AG08396 (cell line): ENCODE data around the gene C2orf78.
"Not testable (repeated sequence)": the region's sequence is repeated elsewhere in the genome, so short reads cannot be mapped to it uniquely, and the experiment has no call there.

ENCODE experiments used
- DNase-seq: peaks from one replicate; pipeline ENCODE4 v3.0.0; 2012; ENCODE audit warnings: low spot score, mixed read lengths

The C2orf78 gene

DNA sequence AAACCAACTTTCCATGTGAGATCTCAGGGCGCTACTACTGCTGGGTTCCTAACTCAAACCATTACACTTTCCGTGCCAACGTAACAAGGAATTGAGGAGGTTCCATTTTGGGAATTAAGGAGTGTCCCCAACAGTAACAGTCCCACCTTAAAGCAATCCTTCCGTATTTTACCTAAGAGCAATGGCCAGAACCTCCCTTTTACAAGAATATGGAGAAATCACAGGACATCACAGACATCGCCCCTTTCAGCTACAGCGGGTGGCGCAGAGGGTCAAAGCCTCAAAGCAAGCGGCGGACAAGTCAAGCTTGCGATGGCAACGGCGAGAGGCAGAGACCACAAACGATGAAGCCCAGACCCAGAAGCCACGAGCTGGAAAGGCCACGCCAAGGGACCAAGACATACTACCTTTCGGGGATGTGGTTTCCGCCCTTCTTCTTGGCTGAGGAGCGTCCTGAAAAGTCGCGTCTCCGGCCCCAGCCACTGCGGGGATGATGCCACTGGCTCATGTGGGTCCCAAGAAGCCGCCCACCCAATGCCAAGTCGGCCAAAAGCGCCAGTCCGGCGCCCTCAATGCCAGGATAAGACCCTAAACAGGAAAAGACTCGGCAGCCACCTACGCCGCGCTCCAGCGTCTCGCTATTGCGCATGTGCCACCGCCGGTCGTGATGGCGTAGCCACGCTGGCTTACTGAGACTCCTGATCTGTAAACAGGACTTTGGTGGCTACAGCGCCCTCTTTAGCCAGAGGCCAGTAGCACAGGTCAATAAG is 4.3 kb upstream of the C2orf78 start, which contains the start of gene DUSP11:
Gene DUSP11, minus strand, starts transcription at position 637 of the 770 bp plus-strand sequence. Its CDS starts 129 bp downstream, at position 508.
- peak; percentile 95 for DNase-seq

DNA sequence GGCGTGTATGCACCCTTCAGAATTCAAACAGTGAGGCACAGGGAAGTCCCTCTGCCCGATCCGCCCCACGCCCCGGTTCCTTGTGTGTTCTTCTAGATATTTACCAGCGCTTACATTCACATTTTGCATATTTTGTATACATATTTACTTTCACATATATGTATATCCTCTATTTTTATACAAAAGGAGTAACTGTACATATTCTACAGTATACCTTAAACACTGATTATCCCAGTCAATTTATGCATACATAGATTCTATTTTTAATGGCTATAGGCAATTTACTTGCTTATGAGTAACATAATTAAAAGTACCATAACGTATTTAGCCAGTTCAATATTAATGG is 3.8 kb upstream of the C2orf78 start:
- no peak for DNase-seq

DNA sequence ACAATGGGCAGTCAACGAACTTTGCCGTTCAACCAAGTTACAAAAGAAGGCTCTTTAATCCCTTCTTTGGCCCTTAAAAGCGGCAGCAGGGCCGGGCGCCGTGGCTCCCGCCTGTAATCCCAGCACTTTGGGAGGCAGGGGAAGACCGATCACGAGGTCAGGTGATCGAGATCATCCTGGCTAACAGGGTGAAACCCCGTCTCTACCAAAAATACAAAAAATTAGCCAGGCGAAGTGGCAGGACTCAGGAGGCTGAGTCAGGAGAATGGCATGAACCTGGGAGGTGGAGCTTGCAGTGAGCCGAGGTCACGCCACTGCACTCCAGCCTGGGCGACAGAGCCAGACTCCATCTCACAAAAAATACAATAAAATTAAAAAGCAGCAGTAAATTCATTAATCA is 581 bp upstream of the C2orf78 start:
- DNase-seq: not testable (repeated sequence)

DNA sequence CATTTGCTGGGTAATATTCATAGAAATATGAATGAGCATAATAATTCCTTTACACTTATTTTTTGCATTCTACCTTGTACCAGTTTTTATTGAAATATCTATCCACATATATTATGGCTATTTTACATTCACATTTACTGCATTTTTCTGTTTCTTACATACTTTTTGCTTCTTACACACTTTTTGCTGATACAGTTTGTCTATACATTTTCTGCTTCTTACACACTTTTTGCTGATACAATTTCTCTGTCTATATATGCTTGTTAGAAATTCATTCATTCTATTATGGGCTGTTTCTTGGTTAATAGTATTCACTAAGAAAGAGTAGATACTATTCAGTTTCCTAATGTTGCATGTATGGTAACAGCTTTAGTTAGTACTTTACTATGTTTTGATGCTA is 27.9 kb downstream of the C2orf78 start:
- no peak for DNase-seq

DNA sequence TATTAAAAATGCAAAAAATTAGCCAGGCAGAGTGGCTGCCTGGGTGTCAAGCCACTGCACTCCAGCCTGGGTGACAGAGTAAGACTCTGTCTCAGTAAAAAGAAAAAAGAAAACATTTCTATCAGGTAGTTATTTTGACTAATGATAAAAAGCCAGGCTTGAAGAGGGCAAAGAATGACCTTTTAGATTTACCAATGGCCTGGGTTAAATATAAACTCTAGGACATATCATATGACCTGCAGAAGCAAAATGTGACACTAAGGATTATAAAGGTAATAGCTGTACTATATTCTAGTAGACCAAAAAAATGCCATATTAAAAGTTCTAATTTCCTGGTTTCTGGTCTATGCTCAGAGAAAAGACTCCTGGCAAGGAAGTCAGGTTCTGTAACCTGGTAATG is 28.7 kb downstream of the C2orf78 start:
- no peak for DNase-seq

DNA sequence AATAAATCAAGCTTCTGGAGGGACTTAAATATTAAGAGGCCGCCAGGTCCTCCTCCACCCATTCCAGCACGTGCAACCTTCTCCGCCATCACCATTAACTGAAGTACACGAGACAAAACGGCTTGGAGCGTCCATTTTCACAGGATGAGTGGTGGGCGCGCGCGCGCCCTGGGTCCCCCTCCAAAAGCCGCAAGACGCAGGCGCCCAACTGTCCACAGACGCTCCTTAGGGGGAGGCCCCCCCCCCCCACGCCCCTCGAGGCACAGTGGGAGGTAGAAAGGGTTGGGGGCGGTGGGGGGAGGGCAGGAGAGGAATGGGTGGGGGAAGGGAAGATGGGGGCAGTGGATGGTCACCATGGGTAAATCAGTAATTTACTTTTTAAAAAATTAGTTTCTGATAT is 34.3 kb downstream of the C2orf78 start:
- no peak for DNase-seq

DNA sequence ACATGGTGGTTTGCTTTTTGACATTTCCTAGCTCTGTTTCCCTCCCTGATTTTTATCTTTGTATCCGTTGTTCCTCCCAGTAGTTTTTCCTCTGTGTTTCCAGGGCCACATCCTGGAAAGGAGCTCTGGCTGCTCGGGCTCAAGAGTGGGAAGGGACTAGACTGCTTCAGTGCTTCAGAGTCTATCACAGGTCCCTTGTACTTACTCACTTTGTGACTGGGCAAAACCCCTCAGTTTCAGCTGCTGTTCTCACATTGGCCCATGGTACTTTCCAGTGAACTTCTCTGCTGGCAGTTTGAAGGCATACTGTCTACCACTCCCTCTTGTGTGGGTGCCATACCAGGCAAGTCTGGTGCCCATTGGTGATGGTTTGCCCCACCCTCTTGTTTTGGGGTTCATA is 37.2 kb downstream of the C2orf78 start:
- DNase-seq: no peak

DNA sequence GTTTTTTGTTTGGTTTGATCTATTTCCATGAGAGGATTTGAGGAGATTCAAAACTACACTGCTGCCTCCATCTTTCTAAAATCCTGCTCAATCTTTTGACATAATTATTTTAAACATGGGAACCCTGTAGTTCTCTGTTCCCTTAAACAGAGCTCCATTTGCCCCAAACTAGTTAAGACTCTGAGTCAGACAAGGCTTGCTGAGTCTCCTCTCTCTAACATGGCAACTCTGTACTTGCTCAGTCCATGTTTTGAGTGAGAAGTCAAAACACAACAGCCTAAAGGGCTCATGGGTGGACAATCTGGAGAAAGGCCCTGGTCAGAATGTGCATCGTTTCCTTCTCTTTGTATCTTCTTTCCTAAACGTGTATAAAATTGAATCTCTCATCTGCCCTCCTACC is 37.7 kb downstream of the C2orf78 start:
- no peak for DNase-seq

DNA sequence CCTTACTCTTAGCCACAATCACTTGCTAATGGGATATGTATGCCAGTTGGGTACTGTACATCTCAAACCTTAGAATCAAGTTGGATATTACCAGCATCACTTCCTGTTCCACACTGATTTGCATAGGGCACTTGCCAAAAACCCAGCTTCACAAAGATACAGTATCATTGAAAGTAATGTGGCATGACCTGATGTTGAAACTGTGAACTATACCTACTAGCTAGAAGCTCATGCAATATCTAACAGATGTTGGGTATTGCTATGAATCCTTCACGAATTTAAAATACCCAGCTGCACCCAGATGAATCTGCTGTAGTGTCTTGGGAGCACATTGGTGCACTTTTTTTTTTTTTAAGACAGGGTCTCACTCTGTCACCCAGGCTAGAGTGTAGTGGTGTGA is 38.3 kb downstream of the C2orf78 start:
- no peak for DNase-seq

DNA sequence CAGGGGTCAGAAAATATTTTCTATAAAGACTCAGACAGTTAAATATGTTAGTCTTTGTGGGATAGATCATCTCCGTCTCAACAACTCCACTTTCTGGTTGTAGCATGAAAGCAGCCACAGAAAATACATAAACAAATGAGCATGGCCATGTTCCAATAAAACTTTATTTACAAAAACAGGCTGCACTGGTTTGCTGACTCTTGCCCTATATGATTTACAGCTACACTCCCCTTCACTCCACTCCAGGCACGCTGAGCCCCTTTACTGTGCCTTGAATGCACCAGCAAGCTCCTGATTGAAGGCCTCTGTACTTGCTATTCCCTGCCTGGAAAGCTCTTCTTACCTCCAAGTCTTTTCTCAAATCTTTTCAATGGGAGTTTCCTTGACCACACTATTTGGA is 39.0 kb downstream of the C2orf78 start:
- no peak for DNase-seq

DNA sequence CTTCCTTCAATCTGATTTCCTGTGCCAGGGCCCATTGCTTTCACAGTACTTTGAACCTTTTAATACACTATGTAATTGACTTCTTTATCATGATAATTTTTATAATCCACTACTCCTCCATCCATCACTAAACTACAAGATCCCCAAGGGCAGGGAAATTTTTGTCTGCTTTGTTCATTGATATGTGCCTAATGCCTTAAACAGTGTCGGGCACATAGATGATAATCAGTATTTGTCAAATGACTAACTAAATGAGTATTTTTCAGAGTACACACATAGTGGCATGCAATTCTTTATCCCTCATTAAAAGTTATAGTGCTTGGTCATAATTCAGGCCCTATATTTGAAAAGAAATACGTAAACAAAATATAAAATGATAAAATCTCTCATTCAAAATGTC is 39.4 kb downstream of the C2orf78 start:
- DNase-seq: no peak

DNA sequence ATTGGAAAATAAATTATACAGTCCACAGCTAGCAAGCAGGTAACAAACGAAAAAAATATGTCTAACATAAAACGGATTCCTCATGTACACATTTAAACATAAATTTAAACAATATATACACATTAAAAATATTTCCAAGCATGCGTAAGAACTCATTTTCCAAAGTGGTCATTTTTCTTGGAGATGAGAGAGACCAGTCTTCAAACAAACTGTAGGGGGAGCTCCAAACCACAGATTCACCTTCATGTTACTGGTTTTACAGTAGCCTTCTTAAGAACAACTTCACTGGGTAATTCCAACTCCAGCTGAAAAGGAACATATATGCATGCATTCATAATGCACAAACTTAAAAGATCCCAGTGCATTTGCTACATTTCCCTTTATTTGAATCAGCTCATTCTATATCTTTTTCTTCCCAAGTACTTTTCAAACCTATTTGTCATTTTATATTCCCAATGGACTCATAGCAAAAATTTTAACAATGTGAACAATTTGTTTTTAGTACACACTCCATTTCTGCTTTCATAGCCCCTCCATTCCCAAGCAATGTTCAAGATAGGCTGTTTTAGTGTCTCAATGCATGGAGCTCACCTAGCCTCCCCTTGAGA is 40.0 kb downstream of the C2orf78 start:
- peak; percentile 65 for DNase-seq

DNA sequence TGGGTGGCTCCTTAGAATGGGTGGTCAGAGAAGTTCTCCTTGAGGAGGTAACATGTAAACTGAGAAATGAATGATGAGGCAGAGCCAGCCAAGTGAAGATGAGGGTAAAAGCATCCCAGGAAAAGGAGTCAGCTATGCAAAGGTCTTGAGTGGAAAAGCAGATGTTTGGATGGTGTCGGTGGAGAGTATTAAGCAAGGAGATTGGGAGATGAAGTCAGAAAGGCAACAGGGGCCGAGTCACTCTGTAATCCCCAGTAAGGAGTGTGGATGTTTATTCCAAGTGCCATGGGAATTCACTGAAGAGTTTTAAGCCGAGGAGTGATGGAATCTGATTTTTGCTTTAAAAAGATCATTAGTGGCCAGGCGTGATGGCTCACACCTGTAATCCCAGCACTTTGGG is 41.4 kb downstream of the C2orf78 start:
- no peak for DNase-seq

DNA sequence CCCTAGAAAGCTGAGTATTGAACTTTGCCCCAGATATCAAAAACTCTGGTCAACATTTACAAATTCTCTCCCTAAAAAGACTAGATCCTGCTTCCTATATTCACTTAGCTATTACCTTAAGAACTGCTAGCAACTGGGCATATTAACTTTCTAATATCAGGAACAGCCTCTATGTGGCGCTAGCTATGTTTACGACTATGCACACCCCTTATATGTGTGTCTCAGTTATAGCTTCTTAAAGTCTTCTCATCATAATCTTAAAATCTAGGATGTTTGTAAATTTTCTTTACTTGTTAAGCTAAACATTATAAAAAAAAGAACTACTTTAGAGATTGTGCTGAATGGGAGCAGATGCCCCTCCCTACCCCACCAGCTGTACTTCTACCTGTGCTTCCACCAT is 43.0 kb downstream of the C2orf78 start:
- DNase-seq: peak; percentile 36

DNA sequence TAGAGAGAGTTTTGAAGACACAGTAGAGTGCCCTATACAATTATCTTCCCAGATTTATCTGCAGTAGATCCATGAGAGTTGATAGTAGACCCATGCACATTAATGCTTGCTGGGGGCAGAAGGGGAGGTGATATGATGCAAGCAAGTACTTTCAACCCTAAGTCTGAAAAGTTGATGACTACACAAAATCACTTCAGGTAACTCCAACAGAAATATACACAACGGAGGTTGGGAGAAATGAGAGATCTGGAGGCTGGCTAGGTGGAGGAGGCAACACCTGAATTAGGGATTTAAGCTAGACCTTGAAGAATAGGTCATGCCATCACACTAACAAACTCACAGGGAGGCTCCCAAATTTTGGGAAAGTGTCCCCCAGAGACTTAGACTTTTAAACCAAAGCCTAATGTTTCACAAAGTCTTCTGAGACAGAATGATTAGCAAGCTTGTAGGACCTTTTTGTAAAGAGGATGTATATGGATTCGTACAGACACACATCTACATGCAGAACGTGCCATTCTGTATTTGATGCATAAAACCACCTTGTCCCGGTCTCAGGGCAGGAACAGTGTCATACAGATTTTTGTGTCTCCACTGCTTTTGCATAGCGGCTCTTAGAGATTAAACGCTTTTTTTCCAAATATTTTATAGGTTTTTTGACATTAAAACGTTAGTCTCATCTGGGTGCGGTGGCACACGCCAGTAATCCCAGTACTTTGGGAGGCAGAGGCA is 43.8 kb downstream of the C2orf78 start:
- no peak for DNase-seq

DNA sequence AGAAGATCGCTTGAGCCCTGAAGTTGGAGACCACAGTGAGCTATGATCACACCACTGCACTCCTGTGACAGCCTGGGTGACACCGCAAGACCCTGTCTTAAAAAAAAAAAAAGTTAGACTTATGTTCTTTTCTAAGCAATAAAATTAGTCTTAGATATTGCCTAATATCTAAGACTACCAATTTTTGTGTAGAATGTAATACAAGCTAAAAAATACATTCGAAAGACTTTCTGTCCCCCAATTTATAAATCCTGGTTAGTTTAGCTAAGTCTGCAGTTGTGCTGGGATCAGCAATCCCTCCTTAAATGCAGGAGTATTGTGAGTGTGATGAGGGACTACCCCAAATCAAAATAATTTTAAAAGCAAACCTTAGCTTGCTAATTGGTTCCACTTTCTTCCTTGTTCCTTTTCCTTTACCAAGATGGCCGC is 44.4 kb downstream of the C2orf78 start:
- DNase-seq: no peak

DNA sequence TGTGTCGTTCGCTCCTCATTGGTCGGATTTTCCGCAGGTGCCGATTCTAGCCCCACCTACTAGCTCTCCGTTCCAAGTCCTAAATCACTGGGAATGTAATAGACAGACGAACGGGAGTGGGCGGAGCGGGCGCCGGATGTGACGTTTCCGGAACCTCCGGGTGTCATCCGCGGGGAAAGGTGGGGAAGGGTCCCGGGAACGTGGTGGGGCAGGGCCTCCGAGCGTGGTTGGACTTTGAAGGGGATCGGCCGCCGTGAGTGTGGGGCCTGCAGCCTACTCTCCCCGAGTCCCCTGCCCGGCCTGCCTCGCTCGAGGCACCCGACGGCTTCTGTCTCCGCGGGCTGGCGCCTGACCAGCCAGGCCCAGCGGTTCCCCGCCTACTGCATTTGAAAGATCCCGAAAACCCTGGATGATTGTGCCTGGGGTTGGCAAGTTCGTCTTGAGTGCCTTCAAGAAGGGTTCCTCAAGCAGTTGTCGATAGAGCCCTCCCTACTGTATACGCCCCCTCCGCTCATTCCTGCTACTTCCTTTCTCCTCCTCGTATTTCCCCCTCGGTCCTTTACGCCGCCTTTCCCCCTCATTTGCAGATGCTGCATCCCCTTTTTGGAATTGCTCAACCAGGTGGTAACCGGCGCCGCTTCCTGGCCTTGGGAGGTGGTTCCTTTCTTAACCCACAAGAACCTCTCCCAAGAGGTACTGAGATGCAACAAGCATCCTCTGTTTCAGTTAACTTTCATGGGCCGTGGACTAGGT is 45.0 kb downstream of the C2orf78 start, which contains the start of gene STAMBP:
Gene STAMBP, plus strand, starts transcription at position 144 of the 753 bp plus-strand sequence. CDS start 1,896 bp downstream, outside the sequence.
- DNase-seq: peak; percentile 94

DNA sequence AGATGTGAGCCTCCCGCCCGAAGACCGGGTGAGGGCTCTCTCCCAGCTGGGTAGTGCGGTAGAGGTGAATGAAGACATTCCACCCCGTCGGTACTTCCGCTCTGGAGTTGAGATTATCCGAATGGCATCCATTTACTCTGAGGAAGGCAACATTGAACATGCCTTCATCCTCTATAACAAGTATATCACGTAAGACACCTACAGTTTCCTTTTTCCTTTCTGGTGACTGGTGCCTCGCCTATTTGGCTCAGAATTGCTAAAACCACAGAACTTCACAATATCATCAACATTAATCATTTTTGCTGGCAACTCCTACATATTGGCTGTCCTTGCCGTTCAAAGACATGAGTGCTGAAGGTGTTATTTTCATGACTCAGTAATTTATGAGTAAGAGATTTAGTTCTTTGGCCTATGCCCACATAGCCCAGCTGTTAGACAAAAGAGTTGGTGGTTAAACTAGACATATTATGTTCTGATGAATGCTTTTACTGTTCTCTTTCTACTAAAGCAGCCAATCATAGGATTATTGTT is 47.0 kb downstream of the C2orf78 start:
- peak; percentile 71 for DNase-seq

DNA sequence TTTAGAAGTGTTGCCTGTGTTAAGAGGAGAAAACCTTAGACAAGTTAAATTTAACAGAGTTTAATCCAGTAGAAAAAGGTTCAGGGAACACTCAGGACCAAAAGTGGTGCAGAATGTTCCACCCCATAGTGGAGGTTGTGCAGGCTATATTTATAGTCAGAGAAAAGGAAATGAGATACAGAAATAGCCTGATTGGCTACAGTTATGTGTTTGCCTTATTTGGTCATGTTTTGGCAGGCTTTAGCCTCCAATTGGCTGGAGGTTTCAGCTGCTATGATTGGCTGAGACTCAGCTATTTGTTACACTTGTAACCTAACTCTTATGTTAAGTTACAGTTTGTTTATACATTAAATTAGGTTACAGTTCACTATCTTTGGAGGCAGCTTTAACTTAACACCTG is 48.9 kb downstream of the C2orf78 start:
- no peak for DNase-seq

DNA sequence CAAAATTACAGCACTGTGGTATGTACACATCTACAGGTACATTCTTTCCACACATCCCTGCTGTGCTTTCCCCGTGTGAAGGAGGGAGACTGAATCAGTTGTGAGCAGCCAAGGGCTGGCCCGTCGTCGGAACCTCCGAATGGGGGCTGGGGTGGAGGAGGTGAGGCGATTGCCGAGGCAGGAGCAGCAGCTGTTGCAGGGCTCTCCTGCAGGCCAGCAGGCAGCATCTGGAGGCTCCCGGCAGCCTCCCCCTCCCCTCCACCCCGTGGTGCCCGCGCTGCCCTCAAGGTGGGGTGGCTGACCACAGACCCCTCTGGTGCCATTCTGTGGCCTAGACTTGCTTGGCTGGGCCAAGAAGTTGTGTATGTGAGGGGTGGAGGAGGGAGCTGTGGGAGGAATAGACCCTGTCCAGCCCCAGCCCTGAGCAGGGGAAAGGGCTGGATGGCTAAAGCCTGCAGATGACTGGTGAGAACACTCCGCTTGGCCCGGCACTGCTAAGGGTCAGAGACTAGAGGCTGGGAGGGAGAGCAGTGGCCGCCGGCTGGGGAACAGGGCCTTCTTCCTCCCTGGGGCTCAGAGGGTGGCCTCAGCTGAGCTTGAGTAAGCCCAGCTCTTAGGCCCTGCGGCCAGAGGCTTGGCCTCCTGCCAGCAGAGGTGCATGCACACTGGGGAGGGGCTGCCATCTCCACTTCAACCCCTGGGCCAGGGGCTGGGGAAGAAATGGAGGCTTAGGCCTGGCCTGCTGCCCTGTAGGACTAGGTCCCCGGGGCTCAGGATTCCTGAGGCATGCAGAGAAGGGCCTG is 52.4 kb downstream of the C2orf78 start:
- no peak for DNase-seq
